CD14-positive monocyte (primary cell): Measurements from ENCODE around the gene LAMTOR4. TPM values are rescaled to one million over a fixed set of nuclear protein-coding genes. Genes with fewer than 3 reads are reported as not detected.

ENCODE experiments used
- DNase-seq, 3 donors: peaks; one replicate each; pipeline ENCODE4 v3.0.0-alpha.2; 2011 to 2022
- H2AFZ ChIP-seq: 2 replicates; pipeline ENCODE4 v1.6.0; 2012; ENCODE audit warnings: mild to moderate bottlenecking, low read depth, low read length, inconsistent platforms; ENCODE audit not compliant: insufficient read depth, poor library complexity, severe bottlenecking
- H3K27ac ChIP-seq, 2 donors: 1 replicate in 1 of 2; 2 replicates in 1 of 2; pipeline ENCODE4 v1.5.1; 2012 to 2013; ENCODE audit warnings: low read length in 2 of 2, control low read depth in 1 of 2, inconsistent platforms in 1 of 2, low read depth in 1 of 2, mild to moderate bottlenecking in 1 of 2
- H3K27me3 ChIP-seq, 2 donors: one replicate each; pipeline versions ENCODE4 v1.6.0 to v1.6.1; 2011 to 2013; ENCODE audit warnings: low read length in 2 of 2; ENCODE audit not compliant: control insufficient read depth in 2 of 2, insufficient read depth in 2 of 2
- H3K36me3 ChIP-seq, 2 donors: replicated peaks in 1 of 2; 1 replicate in 1 of 2; 2 replicates in 1 of 2; pipeline versions ENCODE4 v1.5.1 to v1.6.1; 2012 to 2013; ENCODE audit warnings: low read length in 2 of 2, control low read depth in 1 of 2, inconsistent platforms in 1 of 2, mild to moderate bottlenecking in 1 of 2; ENCODE audit not compliant: insufficient read depth in 2 of 2, control insufficient read depth in 1 of 2
- H3K4me1 ChIP-seq, 2 donors: 1 replicate in 1 of 2; 2 replicates in 1 of 2; pipeline versions ENCODE4 v1.5.1 to v1.6.1; 2012 to 2013; ENCODE audit warnings: low read length in 2 of 2, control low read depth in 1 of 2, inconsistent platforms in 1 of 2, mild to moderate bottlenecking in 1 of 2, moderate library complexity in 1 of 2; ENCODE audit not compliant: insufficient read depth in 2 of 2, control insufficient read depth in 1 of 2
- H3K4me2 ChIP-seq: replicated peaks from 2 replicates; pipeline ENCODE3; 2012; ENCODE audit warnings: low read length, moderate library complexity, mild to moderate bottlenecking; ENCODE audit not compliant: poor library complexity, severe bottlenecking; ENCODE audit errors: extremely low read depth
- H3K4me3 ChIP-seq, 3 experiments: fragments of 200-600 bp in 1 of 3; sonication (generic) in 1 of 3; replicated peaks in 1 of 3; 1 replicate in 2 of 3; 2 replicates in 1 of 3; pipeline ENCODE4 v1.5.1; 2011 to 2013; ENCODE audit warnings: low read length in 3 of 3, mild to moderate bottlenecking in 3 of 3, control low read depth in 2 of 3, low read depth in 2 of 3, inconsistent platforms in 1 of 3, moderate library complexity in 1 of 3
- H3K79me2 ChIP-seq: 2 replicates; pipeline ENCODE4 v1.6.0; 2012; ENCODE audit warnings: mild to moderate bottlenecking, control low read depth, inconsistent platforms, low read length, moderate library complexity; ENCODE audit not compliant: insufficient read depth
- H3K9ac ChIP-seq: 2 replicates; pipeline ENCODE4 v1.6.0; 2017; ENCODE audit warnings: low read length, mild to moderate bottlenecking; ENCODE audit not compliant: insufficient read depth, poor library complexity, severe bottlenecking
- H3K9me3 ChIP-seq, 2 donors: replicated peaks in 1 of 2; 1 replicate in 1 of 2; 2 replicates in 1 of 2; pipeline versions ENCODE4 v1.5.1 to v1.6.1; 2012 to 2013; ENCODE audit warnings: low read length in 2 of 2, control low read depth in 1 of 2; ENCODE audit not compliant: control insufficient read depth in 1 of 2, insufficient read depth in 1 of 2
- H4K20me1 ChIP-seq: 2 replicates; pipeline ENCODE4 v1.6.0; 2012; ENCODE audit warnings: mild to moderate bottlenecking, low read length, control low read depth, moderate library complexity; ENCODE audit not compliant: insufficient read depth
- H3K27ac Mint-ChIP-seq, 7 donors: one replicate each; pipeline ENCODE4 v1.8.0; 2020; ENCODE audit warnings: mild to moderate bottlenecking in 7 of 7, mixed read lengths in 7 of 7, moderate library complexity in 6 of 7, inconsistent platforms in 2 of 7
- H3K27me3 Mint-ChIP-seq, 3 donors: one replicate each; pipeline ENCODE4 v1.8.0; 2021 to 2022; ENCODE audit warnings: low read depth in 3 of 3, mild to moderate bottlenecking in 3 of 3, mixed read lengths in 3 of 3, moderate library complexity in 3 of 3, inconsistent platforms in 1 of 3
- H3K36me3 Mint-ChIP-seq, 2 donors: one replicate each; pipeline ENCODE4 v1.8.0; 2020; ENCODE audit warnings: mixed read lengths in 2 of 2, inconsistent platforms in 1 of 2, mild to moderate bottlenecking in 1 of 2
- H3K4me1 Mint-ChIP-seq: one replicate; pipeline ENCODE4 v1.8.0; 2020; ENCODE audit warnings: mild to moderate bottlenecking, mixed read lengths
- H3K4me3 Mint-ChIP-seq, 2 donors: one replicate each; pipeline ENCODE4 v1.8.0; 2020; ENCODE audit warnings: mild to moderate bottlenecking in 2 of 2, mixed read lengths in 2 of 2, moderate library complexity in 1 of 2
- H3K9me3 Mint-ChIP-seq, 7 donors: one replicate each; pipeline ENCODE4 v1.8.0; 2020 to 2022; ENCODE audit warnings: mixed read lengths in 7 of 7, mild to moderate bottlenecking in 6 of 7, moderate library complexity in 6 of 7, inconsistent platforms in 2 of 7
- CTCF ChIP-seq: fragments of 200-600 bp; IDR thresholded peaks from one replicate; pipeline ENCODE4 v1.8.0; 2022; ENCODE audit warnings: antibody characterized with exemption, mild to moderate bottlenecking
- WGBS: methylation state at CpG from one replicate; pipeline ENCODE4 v1.1.5; 2013; ENCODE audit warnings: missing lambda C conversion rate; ENCODE audit not compliant: insufficient coverage; 5-methylcytosine and 5-hydroxymethylcytosine counted together
- intact Hi-C, 2 donors: fragments of 100-400 bp; cut with micrococcal nuclease; formaldehyde crosslinking; loops; one replicate each; pipeline versions ENCODE4 v1.15.0 to v1.15.1; 2023
- polyA plus RNA-seq, 3 donors: library from polyadenylated mRNA; depleted of rRNA in 1 of 3; unstranded in 2 of 3; stranded (reverse) in 1 of 3; fragments of 300-500 nt in 2 of 3; fragments of >200 nt in 1 of 3; fragmentation: Illumina TruSeq in 2 of 3; gene quantifications; 1 replicate in 2 of 3; 2 replicates in 1 of 3; pipeline ENCODE4 v1.2.3, GENCODE V29; 2012 to 2021

The LAMTOR4 gene
- polyA plus RNA-seq, 3 donors: 533 to 754 (median 621) TPM

- no peak overlapping the region for H2AFZ ChIP-seq
- no peak for DNase-seq
- H3K4me3 ChIP-seq: no peak overlapping the region
- Mint-ChIP-seq H3K36me3 (peaks cover 2 to 3% of the 10 kb centered on the region in 2 donors), H3K9me3 (peaks cover 0 to 1% (median 0%) of the 10 kb centered on the region in 7 donors), H3K4me1 (peaks cover 59% of the 10 kb centered on the region), H3K27me3 (no peaks in the 10 kb centered on the region), H3K27ac (peak overlapping the region in 4 of 7 donors; percentile 41 to 64 (median 51)), H3K4me3 (no peak overlapping the region)
- intact Hi-C loops: loop anchor here in 1 of 2 donors (10.0 kb wide), 1 partner anchor 552 kb away; the partner anchor contains the start of gene GNB2
- no peak overlapping the region for H3K27ac ChIP-seq
- H3K27me3 ChIP-seq: no peaks in the 10 kb centered on the region
- H3K4me2 ChIP-seq: no peak overlapping the region
- H3K4me1 ChIP-seq: peaks cover 55 to 64% of the 10 kb centered on the region in 2 donors
- H4K20me1 ChIP-seq: peaks cover 3% of the 10 kb centered on the region
- no peak overlapping the region for H3K9ac ChIP-seq
- no peak for TF ChIP-seq CTCF
- 100% methylated on average over 1 of the region's 1 CpG for WGBS
- H3K9me3 ChIP-seq: no peaks in the 10 kb centered on the region
- H3K79me2 ChIP-seq: peaks cover 28% of the 10 kb centered on the region
- H3K36me3 ChIP-seq: no peaks in the 10 kb centered on the region
Observed at GRCh38 chr7:100122568-100122967, 26.1 kb upstream of the LAMTOR4 start.

- peaks cover 17% of the 10 kb centered on the region for H3K79me2 ChIP-seq
- H3K27ac ChIP-seq: peak overlapping the region in 1 of 2 donors; percentile 62
- no peak for TF ChIP-seq CTCF
- H3K36me3 Mint-ChIP-seq: peaks cover 2 to 3% of the 10 kb centered on the region in 2 donors
- DNase-seq: no peak
- H3K27me3 ChIP-seq: peaks cover 0 to 14% of the 10 kb centered on the region in 2 donors
- H3K4me3 ChIP-seq: peak overlapping the region in 1 of 3 experiments; percentile 43
- H3K4me3 Mint-ChIP-seq: peak overlapping the region; percentile 22 to 32
- peak overlapping the region; percentile 33 for H3K9ac ChIP-seq
- no peaks in the 10 kb centered on the region for H3K9me3 ChIP-seq
- H3K36me3 ChIP-seq: no peaks in the 10 kb centered on the region
- WGBS: 40% methylated on average over 1 of the region's 4 CpGs
- intact Hi-C loops: loop anchor here in 1 of 2 donors (5.0 to 10.0 kb wide), 2 partner anchors 202 to 550 kb away; partner anchors contain the start of gene GNB2
- H3K9me3 Mint-ChIP-seq: peaks cover 0 to 3% (median 0%) of the 10 kb centered on the region in 7 donors
- peaks cover 52 to 63% of the 10 kb centered on the region in 2 donors for H3K4me1 ChIP-seq
- peaks cover 3% of the 10 kb centered on the region for H4K20me1 ChIP-seq
- peaks cover 55% of the 10 kb centered on the region for H3K4me1 Mint-ChIP-seq
- peak overlapping the region; percentile 11 to 79 (median 64) for H3K27ac Mint-ChIP-seq
- no peak overlapping the region for H2AFZ ChIP-seq
- peak overlapping the region; percentile 53 for H3K4me2 ChIP-seq
- peaks cover 10 to 17% (median 13%) of the 10 kb centered on the region in 3 donors for H3K27me3 Mint-ChIP-seq
Observed at GRCh38 chr7:100124301-100125230, 24.2 kb upstream of the LAMTOR4 start.
